ENCODE measurements around the gene CARNS1. TPM values are rescaled to one million over a fixed set of nuclear protein-coding genes. Genes with fewer than 3 reads are reported as not detected.

CARNS1 gene
- total and polyA plus RNA-seq, 4 donors = 8.6 to 38.6 (median 25.7) TPM

DNA sequence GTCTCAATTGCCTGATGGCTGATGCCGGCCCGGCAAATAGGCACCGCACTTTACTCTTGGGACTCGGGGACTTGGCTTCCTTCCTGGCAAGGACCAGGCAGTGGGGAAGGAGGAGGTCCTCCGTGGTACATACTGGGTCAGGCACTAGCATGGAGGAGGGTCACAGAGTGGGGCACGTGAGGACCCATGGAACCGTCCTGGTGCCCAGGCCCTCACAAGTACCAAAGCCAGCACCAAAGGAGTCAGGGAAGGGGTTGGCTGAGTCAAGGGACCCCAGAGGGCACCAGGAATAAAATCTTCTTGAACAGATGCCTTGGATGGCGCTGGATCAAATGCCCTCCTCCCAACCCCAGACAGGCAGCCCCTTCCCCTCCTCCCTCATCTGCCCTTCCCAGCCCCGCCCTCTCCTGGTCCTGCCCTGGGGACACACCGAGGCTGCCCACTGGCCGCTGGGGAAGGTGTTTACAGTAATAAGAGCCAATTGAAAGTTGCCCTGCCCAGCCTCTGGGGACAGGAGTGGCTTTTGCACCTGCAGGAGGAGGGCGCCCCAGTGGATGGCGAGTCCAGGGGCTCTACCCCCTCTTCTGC is 5.6 kb upstream of the CARNS1 start:
- DNase-seq (ENCODE audit: low read depth in 4 of 6, low spot score in 6 of 6) = no peak
- Histone ChIP-seq H3K4me3 (ENCODE audit: low read depth, low read length) (no peak overlapping the region), H3K27me3 (ENCODE audit: control insufficient read depth, insufficient read depth, low read length) (peaks cover 12% of the 10 kb centered on the region), H3K36me3 (ENCODE audit: control insufficient read depth, insufficient read depth, low read length) (no peaks in the 10 kb centered on the region), H3K27ac (ENCODE audit: low read depth, low read length) (no peak overlapping the region), H3K4me1 (ENCODE audit: control insufficient read depth, insufficient read depth, low read length) (peaks cover 37% of the 10 kb centered on the region), H3K9me3 (ENCODE audit: control insufficient read depth, insufficient read depth, low read length) (no peaks in the 10 kb centered on the region)
- WGBS (ENCODE audit: insufficient coverage) = 42% methylated on average over 9 of the region's 13 CpGs

DNA sequence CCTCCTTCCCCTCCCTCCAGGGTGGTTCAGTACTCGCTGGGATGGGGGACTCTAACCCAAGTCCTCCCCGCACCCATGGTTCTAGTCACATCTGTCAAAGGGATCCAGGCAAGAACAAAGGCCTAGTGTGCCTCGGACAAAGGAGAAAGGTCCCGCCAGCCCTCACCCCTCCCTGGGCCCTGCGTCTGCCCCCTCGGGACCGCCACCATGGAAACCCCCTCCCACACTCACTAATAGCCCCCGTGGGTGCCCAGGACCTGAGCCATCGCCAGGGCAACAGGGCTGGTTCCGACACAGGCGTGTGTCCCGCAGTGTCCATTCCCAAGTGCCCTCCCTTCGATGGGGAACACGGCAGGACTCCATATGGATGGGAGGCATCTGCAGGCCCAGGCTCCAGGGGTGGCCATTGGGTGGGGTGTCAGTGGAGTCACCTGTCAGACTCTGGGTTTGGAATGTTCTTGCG is 5.1 kb upstream of the CARNS1 start:
- H3K27me3 ChIP-seq (ENCODE audit: control insufficient read depth, insufficient read depth, low read length) = peaks cover 17% of the 10 kb centered on the region
- H3K27ac ChIP-seq (ENCODE audit: low read depth, low read length) = peak overlapping the region; percentile 33
- peaks cover 43% of the 10 kb centered on the region for H3K4me1 ChIP-seq (ENCODE audit: control insufficient read depth, insufficient read depth, low read length)
- H3K9me3 ChIP-seq (ENCODE audit: control insufficient read depth, insufficient read depth, low read length) = no peaks in the 10 kb centered on the region
- peak in 2 of 6 donors; percentile 18 to 51 for DNase-seq (ENCODE audit: low read depth in 4 of 6, low spot score in 6 of 6)
- H3K4me3 ChIP-seq (ENCODE audit: low read depth, low read length) = no peak overlapping the region
- 27% methylated on average over 12 of the region's 15 CpGs for WGBS (ENCODE audit: insufficient coverage)
- H3K36me3 ChIP-seq (ENCODE audit: control insufficient read depth, insufficient read depth, low read length) = no peaks in the 10 kb centered on the region

DNA sequence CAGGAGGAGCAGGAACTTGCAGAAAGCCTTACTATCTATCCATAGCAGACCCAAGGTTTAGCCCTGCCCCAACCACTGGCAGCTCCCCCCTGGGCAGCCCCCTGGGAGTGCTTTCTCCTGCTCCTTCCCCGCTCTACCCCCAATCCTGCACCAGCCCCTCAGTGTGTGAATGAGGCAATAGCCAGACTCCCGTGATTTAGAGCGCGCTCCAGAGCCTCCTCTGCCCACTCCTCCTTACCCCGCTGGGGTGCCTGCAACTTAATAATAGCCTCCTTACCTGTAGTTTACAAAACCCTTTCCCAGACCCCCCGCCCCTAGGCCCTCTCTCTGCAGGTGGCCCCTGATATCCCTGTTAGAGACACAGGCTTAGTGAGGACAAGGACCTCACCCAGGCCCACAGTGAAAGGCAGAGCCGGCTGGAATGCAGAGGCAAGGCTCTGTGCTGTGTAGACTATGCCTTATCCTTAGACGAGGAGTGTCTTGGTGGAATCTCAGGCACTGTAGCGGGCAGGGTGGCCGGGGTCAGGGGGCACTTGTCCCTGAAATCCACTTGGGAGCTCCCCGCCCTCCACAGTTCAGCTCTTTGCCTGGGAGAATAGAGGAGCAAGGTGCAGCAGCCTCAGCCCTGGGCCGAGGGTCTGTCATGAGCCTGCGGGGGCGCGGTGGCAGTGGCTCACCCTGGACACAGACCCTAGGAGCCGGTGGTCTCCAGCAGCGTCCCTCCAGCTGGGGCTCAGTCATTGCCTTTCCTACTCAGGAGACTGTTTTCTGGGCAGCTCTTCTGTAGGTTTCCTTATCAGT is 4.3 kb upstream of the CARNS1 start:
- WGBS (ENCODE audit: insufficient coverage) = 81% methylated on average over 17 of the region's 17 CpGs
- H3K27ac ChIP-seq (ENCODE audit: low read depth, low read length) = peak overlapping the region; percentile 33
- H3K4me3 ChIP-seq (ENCODE audit: low read depth, low read length) = no peak overlapping the region
- no peaks in the 10 kb centered on the region for H3K9me3 ChIP-seq (ENCODE audit: control insufficient read depth, insufficient read depth, low read length)
- no peaks in the 10 kb centered on the region for H3K36me3 ChIP-seq (ENCODE audit: control insufficient read depth, insufficient read depth, low read length)
- peaks cover 17% of the 10 kb centered on the region for H3K27me3 ChIP-seq (ENCODE audit: control insufficient read depth, insufficient read depth, low read length)
- DNase-seq (ENCODE audit: low read depth in 4 of 6, low spot score in 6 of 6) = no peak
- H3K4me1 ChIP-seq (ENCODE audit: control insufficient read depth, insufficient read depth, low read length) = peaks cover 48% of the 10 kb centered on the region

DNA sequence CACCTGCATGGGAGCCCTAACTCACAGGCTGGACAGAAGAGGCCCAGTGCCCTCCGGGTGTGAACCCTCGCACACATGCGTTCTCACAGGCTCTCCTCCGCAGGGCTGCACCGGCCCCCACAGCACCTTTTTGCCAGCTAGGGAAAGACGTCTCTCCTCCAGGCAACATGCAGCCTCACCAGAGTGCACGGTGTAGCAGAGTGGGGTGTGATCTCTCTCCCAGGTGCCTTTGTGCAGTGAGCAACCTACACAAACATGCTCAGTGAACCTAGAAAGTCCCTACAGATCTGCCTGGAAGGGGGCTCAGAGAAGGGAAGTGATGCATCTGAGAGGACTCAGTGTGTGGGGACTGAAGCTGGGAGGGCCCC is 3.7 kb upstream of the CARNS1 start:
- Histone ChIP-seq H3K27ac (ENCODE audit: low read depth, low read length) (no peak overlapping the region), H3K4me3 (ENCODE audit: low read depth, low read length) (no peak overlapping the region), H3K36me3 (ENCODE audit: control insufficient read depth, insufficient read depth, low read length) (no peaks in the 10 kb centered on the region), H3K4me1 (ENCODE audit: control insufficient read depth, insufficient read depth, low read length) (peaks cover 54% of the 10 kb centered on the region), H3K9me3 (ENCODE audit: control insufficient read depth, insufficient read depth, low read length) (no peaks in the 10 kb centered on the region), H3K27me3 (ENCODE audit: control insufficient read depth, insufficient read depth, low read length) (peaks cover 17% of the 10 kb centered on the region)
- 85% methylated on average over 6 of the region's 7 CpGs for WGBS (ENCODE audit: insufficient coverage)
- no peak for DNase-seq (ENCODE audit: low read depth in 4 of 6, low spot score in 6 of 6)

DNA sequence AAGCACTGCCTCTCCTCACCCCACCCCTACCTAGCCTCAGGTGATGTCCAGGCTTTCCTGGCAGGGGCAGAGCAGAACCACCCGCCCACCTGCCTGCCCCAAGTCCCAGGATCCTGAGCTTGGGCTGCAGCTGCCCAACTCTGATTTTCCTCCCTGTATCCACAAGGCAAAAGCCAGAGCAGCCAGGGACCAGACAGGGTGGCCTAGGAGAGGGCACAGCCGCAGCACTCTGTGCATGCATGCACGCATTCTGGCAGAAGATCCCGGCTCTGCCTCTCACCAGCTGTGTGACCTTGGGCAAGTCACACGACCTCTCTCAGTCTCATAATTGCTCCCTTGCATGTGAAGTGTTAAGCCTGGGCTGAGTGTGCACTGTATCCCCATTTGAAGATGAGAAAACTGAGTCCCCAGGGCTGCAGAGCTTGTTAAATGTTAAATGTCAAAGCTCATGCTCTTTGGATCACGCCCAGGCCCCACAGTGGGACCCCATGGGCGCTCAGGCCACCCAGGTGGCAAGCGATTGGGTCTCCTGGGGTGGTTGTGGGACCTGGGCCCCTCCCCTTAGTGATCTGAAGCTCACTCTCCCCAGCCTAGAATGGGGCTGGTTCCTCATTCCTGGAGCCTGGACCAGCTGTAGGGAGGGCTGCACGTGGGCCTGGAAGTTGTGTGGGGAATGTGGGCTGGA is 2.8 kb upstream of the CARNS1 start:
- peaks cover 60% of the 10 kb centered on the region for H3K4me1 ChIP-seq (ENCODE audit: control insufficient read depth, insufficient read depth, low read length)
- no peak overlapping the region for H3K27ac ChIP-seq (ENCODE audit: low read depth, low read length)
- no peaks in the 10 kb centered on the region for H3K9me3 ChIP-seq (ENCODE audit: control insufficient read depth, insufficient read depth, low read length)
- H3K36me3 ChIP-seq (ENCODE audit: control insufficient read depth, insufficient read depth, low read length) = peaks cover 5% of the 10 kb centered on the region
- 75% methylated on average over 8 of the region's 9 CpGs for WGBS (ENCODE audit: insufficient coverage)
- H3K27me3 ChIP-seq (ENCODE audit: control insufficient read depth, insufficient read depth, low read length) = peaks cover 17% of the 10 kb centered on the region
- DNase-seq (ENCODE audit: low read depth in 4 of 6, low spot score in 6 of 6) = no peak
- H3K4me3 ChIP-seq (ENCODE audit: low read depth, low read length) = no peak overlapping the region

DNA sequence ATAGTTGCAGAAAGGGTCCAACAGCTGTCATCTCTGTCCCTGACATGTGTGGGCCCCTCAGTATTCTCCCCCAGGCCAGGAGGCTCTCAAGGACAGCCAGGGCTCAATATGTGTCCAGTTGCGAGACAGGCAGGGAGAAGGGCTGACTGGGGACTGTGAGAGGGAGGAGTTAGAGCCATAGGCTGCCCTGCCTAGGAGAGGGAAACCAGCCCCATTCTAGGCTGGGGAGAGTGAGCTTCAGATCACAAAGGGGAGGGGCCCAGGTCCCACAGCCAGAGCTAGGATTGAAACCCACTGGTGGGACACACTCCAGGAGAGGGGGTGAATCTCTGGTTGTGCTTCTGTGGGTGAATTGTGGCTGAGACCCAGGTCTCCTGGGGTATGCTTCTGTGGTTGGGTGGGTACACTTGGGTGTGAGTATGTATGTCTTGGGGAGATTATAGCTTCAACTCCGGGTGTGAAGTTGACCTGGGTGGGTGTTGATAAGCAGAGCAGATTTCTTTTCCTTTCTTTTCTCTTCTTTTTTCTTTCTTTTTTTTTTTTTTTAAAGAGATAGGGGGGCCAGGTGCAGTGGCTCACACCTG is 2.1 kb upstream of the CARNS1 start:
- Histone ChIP-seq H3K4me1 (ENCODE audit: control insufficient read depth, insufficient read depth, low read length) (peaks cover 63% of the 10 kb centered on the region), H3K27ac (ENCODE audit: low read depth, low read length) (no peak overlapping the region), H3K9me3 (ENCODE audit: control insufficient read depth, insufficient read depth, low read length) (no peaks in the 10 kb centered on the region), H3K36me3 (ENCODE audit: control insufficient read depth, insufficient read depth, low read length) (peaks cover 6% of the 10 kb centered on the region), H3K27me3 (ENCODE audit: control insufficient read depth, insufficient read depth, low read length) (peaks cover 17% of the 10 kb centered on the region), H3K4me3 (ENCODE audit: low read depth, low read length) (no peak overlapping the region)
- WGBS (ENCODE audit: insufficient coverage) = 100% methylated on average over 1 of the region's 2 CpGs
- no peak for DNase-seq (ENCODE audit: low read depth in 4 of 6, low spot score in 6 of 6)

DNA sequence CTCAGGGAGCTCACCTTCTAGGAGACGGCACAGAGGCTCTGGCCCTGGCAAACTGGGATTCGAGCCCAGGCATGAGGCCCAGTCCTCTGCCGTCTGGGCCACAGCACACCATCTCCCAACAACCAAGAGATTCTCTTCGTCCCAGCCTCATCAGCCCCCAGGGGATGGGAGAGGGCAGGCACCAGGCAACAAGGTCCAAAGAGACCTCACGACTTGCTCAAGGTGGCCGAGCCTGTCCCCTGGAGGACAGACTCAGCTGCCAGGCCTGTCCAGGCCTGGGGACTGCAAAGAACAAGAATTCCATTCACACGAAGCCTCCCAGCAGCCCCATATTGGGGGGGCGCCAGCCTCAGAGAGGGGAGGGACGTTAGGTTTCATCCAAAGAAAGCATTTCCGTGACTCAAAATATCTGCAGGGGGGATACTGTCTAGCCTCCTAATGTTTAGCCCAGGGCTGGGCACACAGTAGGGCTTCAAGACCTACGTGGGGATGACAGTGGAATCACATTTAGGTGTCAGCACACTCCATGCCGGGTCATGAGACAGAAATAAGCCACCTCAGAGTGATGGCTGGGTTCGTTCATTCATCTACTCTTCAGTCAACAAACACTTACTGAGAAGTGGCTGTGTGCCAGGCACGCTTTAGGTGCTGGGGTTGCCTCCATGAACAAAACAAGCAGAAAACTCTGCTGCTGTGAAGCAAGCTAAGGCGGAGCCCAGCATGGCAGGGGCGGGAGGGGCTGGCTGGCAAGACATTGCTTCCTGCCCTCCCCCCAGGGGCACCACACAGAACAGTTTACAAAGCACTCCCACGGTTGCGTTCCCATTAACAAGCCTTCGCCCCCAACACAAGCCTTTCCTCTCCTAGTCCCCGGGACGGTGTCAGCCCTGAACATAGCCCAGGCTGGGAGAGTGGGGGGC is 1.2 kb downstream of the CARNS1 start:
- peak in 2 of 6 donors; percentile 45 to 62 for DNase-seq (ENCODE audit: low read depth in 4 of 6, low spot score in 6 of 6)
- Histone ChIP-seq H3K4me3 (ENCODE audit: low read depth, low read length) (peak overlapping the region; percentile 9), H3K9me3 (ENCODE audit: control insufficient read depth, insufficient read depth, low read length) (no peaks in the 10 kb centered on the region), H3K27me3 (ENCODE audit: control insufficient read depth, insufficient read depth, low read length) (peaks cover 17% of the 10 kb centered on the region), H3K4me1 (ENCODE audit: control insufficient read depth, insufficient read depth, low read length) (peaks cover 64% of the 10 kb centered on the region), H3K27ac (ENCODE audit: low read depth, low read length) (no peak overlapping the region), H3K36me3 (ENCODE audit: control insufficient read depth, insufficient read depth, low read length) (peaks cover 14% of the 10 kb centered on the region)
- WGBS (ENCODE audit: insufficient coverage) = 38% methylated on average over 17 of the region's 21 CpGs

DNA sequence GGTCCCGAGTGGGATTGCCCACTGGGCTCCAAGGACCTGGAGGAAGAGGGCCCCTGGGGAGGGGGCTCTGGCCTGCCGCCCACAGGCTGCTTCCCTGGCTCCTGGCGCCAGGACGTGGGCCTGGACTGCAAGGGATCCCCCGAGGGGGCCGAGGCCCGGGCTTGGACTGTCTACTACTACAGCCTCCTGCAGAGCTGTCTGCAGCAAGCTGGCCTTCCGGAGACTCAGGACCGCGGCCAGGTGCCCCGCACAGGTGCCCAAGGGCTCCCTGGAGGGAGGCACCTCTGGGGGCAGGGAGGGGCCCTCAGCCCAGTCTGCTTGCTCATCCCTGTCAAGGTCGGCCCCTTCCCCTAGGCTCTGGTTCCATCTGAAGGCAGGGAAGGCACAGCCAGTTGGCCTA is 1.9 kb downstream of the CARNS1 start:
- peaks cover 13% of the 10 kb centered on the region for H3K27me3 ChIP-seq (ENCODE audit: control insufficient read depth, insufficient read depth, low read length)
- WGBS (ENCODE audit: insufficient coverage) = 63% methylated on average over 12 of the region's 12 CpGs
- H3K4me1 ChIP-seq (ENCODE audit: control insufficient read depth, insufficient read depth, low read length) = peaks cover 64% of the 10 kb centered on the region
- no peak overlapping the region for H3K27ac ChIP-seq (ENCODE audit: low read depth, low read length)
- H3K9me3 ChIP-seq (ENCODE audit: control insufficient read depth, insufficient read depth, low read length) = no peaks in the 10 kb centered on the region
- H3K36me3 ChIP-seq (ENCODE audit: control insufficient read depth, insufficient read depth, low read length) = peaks cover 14% of the 10 kb centered on the region
- H3K4me3 ChIP-seq (ENCODE audit: low read depth, low read length) = no peak overlapping the region
- no peak for DNase-seq (ENCODE audit: low read depth in 4 of 6, low spot score in 6 of 6)
